ENCODE results near the gene APOL2.
A peak's percentile ranks its signal among the peaks of the same experiment; 100 is the strongest.
"Not testable (repeated sequence)": the region's sequence is repeated elsewhere in the genome, so short reads cannot be mapped to it uniquely, and the experiment has no call there.

APOL2 gene

GRCh38 chr22:36262307-36262706 lies 23.0 kb upstream of the APOL2 start:
- DNase-seq: not testable (repeated sequence)

- not testable (repeated sequence) for DNase-seq
Measured at GRCh38 chr22:36261675-36262074, 22.3 kb upstream of the APOL2 start.

- no peak for DNase-seq
Measured at GRCh38 chr22:36259615-36260300, 20.4 kb upstream of the APOL2 start.

GRCh38 chr22:36258701-36259614 lies 19.6 kb upstream of the APOL2 start:
- DNase-seq: no peak

- DNase-seq: peak; percentile 40
Measured at GRCh38 chr22:36257948-36258670, 18.8 kb upstream of the APOL2 start.

- no peak for DNase-seq
Measured at GRCh38 chr22:36257308-36257707, 18.0 kb upstream of the APOL2 start.

- DNase-seq: no peak
Measured at GRCh38 chr22:36256478-36256877, 17.2 kb upstream of the APOL2 start.

GRCh38 chr22:36255572-36255971 lies 16.2 kb upstream of the APOL2 start:
- DNase-seq: not testable (repeated sequence)

GRCh38 chr22:36253523-36254490 lies 14.5 kb upstream of the APOL2 start:
- DNase-seq: no peak

GRCh38 chr22:36252754-36253522 lies 13.6 kb upstream of the APOL2 start, which contains the start of gene APOL1:
Gene APOL1 (plus strand): TSS chr22:36253133. CDS start chr22:36254956, 1,823 bp downstream.
- peak; percentile 77 for DNase-seq

- not testable (repeated sequence) for DNase-seq
Measured at GRCh38 chr22:36251979-36252608, 12.8 kb upstream of the APOL2 start.

- not testable (repeated sequence) for DNase-seq
Measured at GRCh38 chr22:36250292-36250960, 11.1 kb upstream of the APOL2 start.

- DNase-seq: no peak
Measured at GRCh38 chr22:36249160-36249559, 9.8 kb upstream of the APOL2 start.

- no peak for DNase-seq
Measured at GRCh38 chr22:36247955-36248354, 8.6 kb upstream of the APOL2 start.

GRCh38 chr22:36246718-36247117 lies 7.4 kb upstream of the APOL2 start:
- no peak for DNase-seq

- no peak for DNase-seq
Measured at GRCh38 chr22:36245805-36246356, 6.6 kb upstream of the APOL2 start.

- DNase-seq: no peak
Measured at GRCh38 chr22:36244522-36245391, 5.4 kb upstream of the APOL2 start.

- DNase-seq: no peak
Measured at GRCh38 chr22:36243986-36244385, 4.7 kb upstream of the APOL2 start.

GRCh38 chr22:36239150-36239400 lies 252 bp downstream of the APOL2 start:
- DNase-seq: no peak

Data from CD4-positive, alpha-beta T cell treated with Interleukin-21 for 1 hour (primary cell).